Endothelial cell of umbilical vein (primary cell): ENCODE measurements around the gene JMJD8. TPM values are rescaled to one million over a fixed set of nuclear protein-coding genes. Genes with fewer than 3 reads are reported as not detected.

ENCODE experiments used
- BruUV-seq: library from RNA; stranded (reverse); fragments of 400-500 nt; replicated peaks from 2 replicates; lab custom pipeline; 2021; lab: Mats Ljungman, UMichigan
- CTCF ChIA-PET: fragments of 300-600, 350-600 bp; sonication (Branson Sonifier 250); formaldehyde crosslinking; loops from one replicate; lab custom pipeline; 2021; ENCODE audit warnings: antibody characterized with exemption, inconsistent platforms; lab: Charles Lee
- POLR2A ChIA-PET: fragments of 300-600, 350-600 bp; sonication (Branson Sonifier 250); formaldehyde crosslinking; loops from one replicate; lab custom pipeline; 2021; ENCODE audit warnings: antibody characterized with exemption, inconsistent platforms; lab: Charles Lee
- DNase-seq: peaks from one replicate; pipeline ENCODE4 v3.0.0-alpha.2; 2011; ENCODE audit warnings: low read depth, low spot score
- FAIRE-seq: peaks from 2 replicates; lab custom pipeline; 2011; peaks lifted over from hg19 to GRCh38; lab: Jason Lieb, UNC
- H2AFZ ChIP-seq: 2 replicates; pipeline ENCODE4 v1.6.0; 2012; ENCODE audit warnings: low read depth, low read length, control low read depth, inconsistent platforms
- H3K27ac ChIP-seq: 2 replicates; pipeline ENCODE4 v1.5.1; 2011; ENCODE audit warnings: low read depth, mild to moderate bottlenecking, control low read depth, low read length, moderate library complexity; ENCODE audit not compliant: insufficient read depth
- H3K27me3 ChIP-seq, 2 experiments: 2 replicates each; pipeline versions ENCODE4 v1.6.0 to v1.6.1; 2011; ENCODE audit warnings: low read length in 2 of 2, mixed read lengths in 1 of 2; ENCODE audit not compliant: control insufficient read depth in 2 of 2, insufficient read depth in 2 of 2
- H3K36me3 ChIP-seq, 2 experiments: 2 replicates in 1 of 2; 3 replicates in 1 of 2; pipeline ENCODE4 v1.5.1; 2011; ENCODE audit warnings: low read length in 2 of 2, mild to moderate bottlenecking in 1 of 2, moderate library complexity in 1 of 2; ENCODE audit not compliant: control insufficient read depth in 2 of 2, insufficient read depth in 2 of 2; ENCODE audit errors: extremely low read depth in 1 of 2
- H3K4me1 ChIP-seq: 3 replicates; pipeline ENCODE4 v1.5.1; 2011; ENCODE audit warnings: mild to moderate bottlenecking, low read length; ENCODE audit not compliant: control insufficient read depth, insufficient read depth; ENCODE audit errors: extremely low read depth
- H3K4me2 ChIP-seq: 2 replicates; pipeline ENCODE4 v1.6.1; 2011; ENCODE audit warnings: low read length, control low read depth, mixed read lengths; ENCODE audit not compliant: insufficient read depth
- H3K4me3 ChIP-seq, 3 experiments: fragments of 200-600 bp in 1 of 3; sonication (generic), shearing (Covaris generic) in 1 of 3; replicated peaks in 1 of 3; 2 replicates each; pipeline ENCODE4 v1.5.1; 2011 to 2016; ENCODE audit warnings: control low read depth in 3 of 3, low read length in 3 of 3, mild to moderate bottlenecking in 2 of 3, inconsistent platforms in 1 of 3, low read depth in 1 of 3, moderate library complexity in 1 of 3; ENCODE audit not compliant: insufficient read depth in 1 of 3
- H3K79me2 ChIP-seq: 2 replicates; pipeline ENCODE4 v1.6.0; 2012; ENCODE audit warnings: low read length, inconsistent platforms; ENCODE audit not compliant: control insufficient read depth, insufficient read depth
- H3K9ac ChIP-seq: replicated peaks from 2 replicates; pipeline ENCODE3; 2011; ENCODE audit warnings: low read length, control low read depth; ENCODE audit not compliant: insufficient read depth; ENCODE audit errors: extremely low read depth
- H3K9me1 ChIP-seq: replicated peaks from 3 replicates; pipeline ENCODE4 v1.6.0; 2011; ENCODE audit warnings: mild to moderate bottlenecking, low read length; ENCODE audit not compliant: control insufficient read depth, insufficient read depth; ENCODE audit errors: extremely low read depth
- H3K9me3 ChIP-seq: replicated peaks from 2 replicates; pipeline ENCODE4 v1.5.1; 2012; ENCODE audit warnings: low read length, inconsistent platforms; ENCODE audit not compliant: control insufficient read depth, insufficient read depth
- H4K20me1 ChIP-seq: replicated peaks from 2 replicates; pipeline ENCODE3; 2011; ENCODE audit warnings: mild to moderate bottlenecking, low read length; ENCODE audit not compliant: control insufficient read depth, insufficient read depth; ENCODE audit errors: extremely low read depth
- EZH2 ChIP-seq: IDR thresholded peaks from 2 replicates; pipeline ENCODE4 v1.6.1; 2012; ENCODE audit warnings: borderline replicate concordance, low read depth, mild to moderate bottlenecking, moderate library complexity, low read length, inconsistent platforms; ENCODE audit not compliant: severe bottlenecking
- FOS ChIP-seq: IDR thresholded peaks from 2 replicates; pipeline ENCODE4 v1.6.1; 2011; ENCODE audit warnings: mild to moderate bottlenecking, low read length, moderate library complexity, borderline replicate concordance; ENCODE audit not compliant: insufficient read depth
- GATA2 ChIP-seq: IDR thresholded peaks from 2 replicates; pipeline ENCODE4 v1.7.0; 2011; ENCODE audit warnings: low read depth, mild to moderate bottlenecking, moderate library complexity, mixed read lengths, low read length; ENCODE audit not compliant: insufficient read length, insufficient read depth
- JUN ChIP-seq: IDR thresholded peaks from 2 replicates; pipeline ENCODE4 v1.6.1; 2011; ENCODE audit warnings: borderline replicate concordance, low read depth; ENCODE audit not compliant: insufficient read length, insufficient read depth
- MYC ChIP-seq: IDR thresholded peaks from one replicate; pipeline ENCODE4 v1.6.1; 2011; ENCODE audit warnings: mild to moderate bottlenecking, low read depth, low read length
- POLR2A ChIP-seq: IDR thresholded peaks from 2 replicates; pipeline ENCODE4 v1.6.1; 2012; ENCODE audit warnings: low read depth, mild to moderate bottlenecking, control low read depth, low read length
- POLR2AphosphoS5 ChIP-seq: IDR thresholded peaks from 2 replicates; pipeline ENCODE4 v1.6.1; 2012; ENCODE audit warnings: low read depth, mild to moderate bottlenecking, control low read depth, low read length, moderate library complexity; ENCODE audit not compliant: insufficient read depth
- dilution Hi-C: fragments of 300-500 bp; cut with MboI; formaldehyde crosslinking; loops from one replicate; pipeline ENCODE4 v1.15.0; 2019; ENCODE audit warnings: low sequenced_read_pairs; ENCODE audit not compliant: extremely low pct_ligation_motif_present
- intact Hi-C: fragments of 100-400 bp; cut with micrococcal nuclease; formaldehyde crosslinking; loops from one replicate; pipeline ENCODE4 v1.10.0; 2022
- polyA plus RNA-seq, 4 experiments: library from polyadenylated mRNA; depleted of rRNA in 3 of 4; stranded (reverse) in 3 of 4; unstranded in 1 of 4; fragments of >200 nt; gene quantifications; 2 replicates each; pipeline versions ENCODE4 v1.2.1 to v1.2.3, GENCODE V29; 2011 to 2012; ENCODE audit warnings: missing spikeins in 1 of 4
- total RNA-seq: library from RNA; stranded (reverse); gene quantifications from 2 replicates; pipeline ENCODE4 v1.2.3, GENCODE V29; 2021
- TF ChIP-seq, protein P1 (sequence below), 2 donors: IDR thresholded peaks; 1 replicate in 1 of 2; 2 replicates in 1 of 2; pipeline ENCODE4 v1.5.1; 2011; ENCODE audit warnings: low read length in 2 of 2, mild to moderate bottlenecking in 2 of 2, moderate library complexity in 2 of 2, control low read depth in 1 of 2, inconsistent platforms in 1 of 2, low read depth in 1 of 2; ENCODE audit not compliant: insufficient read depth in 1 of 2; ENCODE audit errors: extremely low read depth in 1 of 2
- TF ChIP-seq, protein P2 (sequence below): IDR thresholded peaks from 2 replicates; pipeline ENCODE4 v1.6.1; 2011; ENCODE audit not compliant: insufficient read depth, insufficient read length

Gene JMJD8
- total and polyA plus RNA-seq, 2 donors (not counting 3 experiments of a cell fraction or from before 2014, with no cell fraction given), result 55.1 to 102 TPM

GRCh38 chr16:725463-726187 is 41.5 kb upstream of the JMJD8 start:
- TF ChIP-seq GATA2 (no peak), MYC (no peak), POLR2A (no peak), POLR2AphosphoS5 (no peak), EZH2 (no peak), JUN (no peak), FOS (no peak)
- TF ChIP-seq, protein P1, sequence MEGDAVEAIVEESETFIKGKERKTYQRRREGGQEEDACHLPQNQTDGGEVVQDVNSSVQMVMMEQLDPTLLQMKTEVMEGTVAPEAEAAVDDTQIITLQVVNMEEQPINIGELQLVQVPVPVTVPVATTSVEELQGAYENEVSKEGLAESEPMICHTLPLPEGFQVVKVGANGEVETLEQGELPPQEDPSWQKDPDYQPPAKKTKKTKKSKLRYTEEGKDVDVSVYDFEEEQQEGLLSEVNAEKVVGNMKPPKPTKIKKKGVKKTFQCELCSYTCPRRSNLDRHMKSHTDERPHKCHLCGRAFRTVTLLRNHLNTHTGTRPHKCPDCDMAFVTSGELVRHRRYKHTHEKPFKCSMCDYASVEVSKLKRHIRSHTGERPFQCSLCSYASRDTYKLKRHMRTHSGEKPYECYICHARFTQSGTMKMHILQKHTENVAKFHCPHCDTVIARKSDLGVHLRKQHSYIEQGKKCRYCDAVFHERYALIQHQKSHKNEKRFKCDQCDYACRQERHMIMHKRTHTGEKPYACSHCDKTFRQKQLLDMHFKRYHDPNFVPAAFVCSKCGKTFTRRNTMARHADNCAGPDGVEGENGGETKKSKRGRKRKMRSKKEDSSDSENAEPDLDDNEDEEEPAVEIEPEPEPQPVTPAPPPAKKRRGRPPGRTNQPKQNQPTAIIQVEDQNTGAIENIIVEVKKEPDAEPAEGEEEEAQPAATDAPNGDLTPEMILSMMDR (IDR thresholded peaks at IDR 0.05; ENCODE audit: extremely low read depth in 1 of 2, insufficient read depth in 1 of 2, low read depth in 1 of 2, low read length in 2 of 2), result no peak
- TF ChIP-seq, protein P2, sequence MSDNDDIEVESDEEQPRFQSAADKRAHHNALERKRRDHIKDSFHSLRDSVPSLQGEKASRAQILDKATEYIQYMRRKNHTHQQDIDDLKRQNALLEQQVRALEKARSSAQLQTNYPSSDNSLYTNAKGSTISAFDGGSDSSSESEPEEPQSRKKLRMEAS, result no peak
- Histone ChIP-seq H4K20me1 (no peaks in the 10 kb centered on the region), H3K9ac (no peak overlapping the region), H3K4me2 (no peak overlapping the region), H3K27me3 (no peaks in the 10 kb centered on the region), H2AFZ (no peak overlapping the region), H3K4me3 (no peak overlapping the region), H3K79me2 (no peaks in the 10 kb centered on the region), H3K9me1 (no peaks in the 10 kb centered on the region), H3K9me3 (no peaks in the 10 kb centered on the region), H3K4me1 (peaks cover 19% of the 10 kb centered on the region), H3K36me3 (no peaks in the 10 kb centered on the region), H3K27ac (no peak overlapping the region)
- ChIA-PET POLR2A (no interaction called here), CTCF (interaction anchor here (1.4 to 5.7 kb wide), 4 partner anchors 10 to 63 kb away, joined by 3 to 34 read pairs (median 6); partner anchors contain the start of genes CHTF18, METRN and RPUSD1)
- no TSS peak for BruUV-seq
- dilution Hi-C loops, result no loop called here
- intact Hi-C loops, result no loop called here
- FAIRE-seq (no peak), DNase-seq (no peak)
